ENCODE measurements around the gene NAGA. TPM values are rescaled to one million over a fixed set of nuclear protein-coding genes. Genes with fewer than 3 reads are reported as not detected.

NAGA gene
- total and polyA plus RNA-seq, 2 donors (not counting 3 experiments of a cell fraction or from before 2014, with no cell fraction given), result 29.0 to 63.4 TPM

GRCh38 chr22:42067671-42068251 is 2.9 kb downstream of the NAGA start:
- ChIA-PET CTCF (no interaction called here), POLR2A (no interaction called here)
- DNase-seq (ENCODE audit: low read depth, low spot score) (no peak), FAIRE-seq (no peak)
- no peak overlapping the region for H2AFZ ChIP-seq (ENCODE audit: low read depth, low read length)
- no peak overlapping the region for H3K4me2 ChIP-seq (ENCODE audit: insufficient read depth, low read length)
- no peaks in the 10 kb centered on the region for H3K36me3 ChIP-seq (ENCODE audit: control insufficient read depth in 2 of 2, extremely low read depth in 1 of 2, insufficient read depth in 2 of 2, low read length in 2 of 2)
- H3K4me1 ChIP-seq (ENCODE audit: control insufficient read depth, extremely low read depth, insufficient read depth, low read length), result peaks cover 13% of the 10 kb centered on the region
- BruUV-seq (replicated peaks), result no TSS peak
- no peak overlapping the region for H3K4me3 ChIP-seq (replicated peaks in 1 of 3; ENCODE audit: insufficient read depth in 1 of 3, low read depth in 1 of 3, low read length in 3 of 3)
- H3K27ac ChIP-seq (ENCODE audit: insufficient read depth, low read depth, low read length), result no peak overlapping the region
- intact Hi-C loops (cut with micrococcal nuclease), result no loop called here
- no peaks in the 10 kb centered on the region for H3K27me3 ChIP-seq (ENCODE audit: control insufficient read depth in 2 of 2, insufficient read depth in 2 of 2, low read length in 2 of 2)
- H4K20me1 ChIP-seq (replicated peaks; ENCODE audit: control insufficient read depth, extremely low read depth, insufficient read depth, low read length), result no peaks in the 10 kb centered on the region
- dilution Hi-C loops (cut with MboI; ENCODE audit: extremely low pct_ligation_motif_present, low sequenced_read_pairs), result no loop called here
- TF ChIP-seq JUN (IDR thresholded peaks at IDR 0.05; ENCODE audit: borderline replicate concordance, insufficient read depth, insufficient read length, low read depth), result no peak
- H3K79me2 ChIP-seq (ENCODE audit: control insufficient read depth, insufficient read depth, low read length), result peaks cover 2% of the 10 kb centered on the region
- H3K9ac ChIP-seq (replicated peaks; ENCODE audit: extremely low read depth, insufficient read depth, low read length), result no peak overlapping the region
- no peaks in the 10 kb centered on the region for H3K9me1 ChIP-seq (replicated peaks; ENCODE audit: control insufficient read depth, extremely low read depth, insufficient read depth, low read length)
- no peaks in the 10 kb centered on the region for H3K9me3 ChIP-seq (replicated peaks; ENCODE audit: control insufficient read depth, insufficient read depth, low read length)

- H3K36me3 ChIP-seq (ENCODE audit: control insufficient read depth in 2 of 2, extremely low read depth in 1 of 2, insufficient read depth in 2 of 2, low read length in 2 of 2), result no peaks in the 10 kb centered on the region
- no peaks in the 10 kb centered on the region for H3K9me3 ChIP-seq (replicated peaks; ENCODE audit: control insufficient read depth, insufficient read depth, low read length)
- H3K9me1 ChIP-seq (replicated peaks; ENCODE audit: control insufficient read depth, extremely low read depth, insufficient read depth, low read length), result no peaks in the 10 kb centered on the region
- H3K4me2 ChIP-seq (ENCODE audit: insufficient read depth, low read length), result no peak overlapping the region
- no peak overlapping the region for H2AFZ ChIP-seq (ENCODE audit: low read depth, low read length)
- DNase-seq (ENCODE audit: low read depth, low spot score) (no peak), FAIRE-seq (no peak)
- no TSS peak for BruUV-seq (replicated peaks)
- intact Hi-C loops (cut with micrococcal nuclease) (no loop called here), dilution Hi-C loops (cut with MboI; ENCODE audit: extremely low pct_ligation_motif_present, low sequenced_read_pairs) (no loop called here)
- peaks cover 2% of the 10 kb centered on the region for H3K79me2 ChIP-seq (ENCODE audit: control insufficient read depth, insufficient read depth, low read length)
- no peak overlapping the region for H3K27ac ChIP-seq (ENCODE audit: insufficient read depth, low read depth, low read length)
- ChIA-PET CTCF (no interaction called here), POLR2A (no interaction called here)
- no peaks in the 10 kb centered on the region for H4K20me1 ChIP-seq (replicated peaks; ENCODE audit: control insufficient read depth, extremely low read depth, insufficient read depth, low read length)
- H3K9ac ChIP-seq (replicated peaks; ENCODE audit: extremely low read depth, insufficient read depth, low read length), result no peak overlapping the region
- no peaks in the 10 kb centered on the region for H3K27me3 ChIP-seq (ENCODE audit: control insufficient read depth in 2 of 2, insufficient read depth in 2 of 2, low read length in 2 of 2)
- TF ChIP-seq MYC (IDR thresholded peaks at IDR 0.05; ENCODE audit: low read depth, low read length), result no peak
- no peak for TF ChIP-seq JUN (IDR thresholded peaks at IDR 0.05; ENCODE audit: borderline replicate concordance, insufficient read depth, insufficient read length, low read depth)
- TF ChIP-seq GATA2 (IDR thresholded peaks at IDR 0.05; ENCODE audit: insufficient read depth, insufficient read length, low read depth, low read length), result no peak
- TF ChIP-seq EZH2 (IDR thresholded peaks at IDR 0.05; ENCODE audit: borderline replicate concordance, low read depth, low read length, severe bottlenecking), result no peak
- TF ChIP-seq CTCF (IDR thresholded peaks at IDR 0.05; ENCODE audit: extremely low read depth in 1 of 2, insufficient read depth in 1 of 2, low read depth in 1 of 2, low read length in 2 of 2), result no peak
- TF ChIP-seq POLR2AphosphoS5 (IDR thresholded peaks at IDR 0.05; ENCODE audit: insufficient read depth, low read depth, low read length), result no peak
- peaks cover 13% of the 10 kb centered on the region for H3K4me1 ChIP-seq (ENCODE audit: control insufficient read depth, extremely low read depth, insufficient read depth, low read length)
- H3K4me3 ChIP-seq (replicated peaks in 1 of 3; ENCODE audit: insufficient read depth in 1 of 3, low read depth in 1 of 3, low read length in 3 of 3), result no peak overlapping the region
Observed at GRCh38 chr22:42066937-42067336, 3.7 kb downstream of the NAGA start.

Data from endothelial cell of umbilical vein (primary cell).